ENCODE results near the gene NEK11. TPM values are rescaled to one million over a fixed set of nuclear protein-coding genes. Genes with fewer than 3 reads are reported as not detected.

NEK11 gene
- total RNA-seq, 4 donors from 2014 or later: 2.3 to 25.2 (median 8.4) TPM

DNA sequence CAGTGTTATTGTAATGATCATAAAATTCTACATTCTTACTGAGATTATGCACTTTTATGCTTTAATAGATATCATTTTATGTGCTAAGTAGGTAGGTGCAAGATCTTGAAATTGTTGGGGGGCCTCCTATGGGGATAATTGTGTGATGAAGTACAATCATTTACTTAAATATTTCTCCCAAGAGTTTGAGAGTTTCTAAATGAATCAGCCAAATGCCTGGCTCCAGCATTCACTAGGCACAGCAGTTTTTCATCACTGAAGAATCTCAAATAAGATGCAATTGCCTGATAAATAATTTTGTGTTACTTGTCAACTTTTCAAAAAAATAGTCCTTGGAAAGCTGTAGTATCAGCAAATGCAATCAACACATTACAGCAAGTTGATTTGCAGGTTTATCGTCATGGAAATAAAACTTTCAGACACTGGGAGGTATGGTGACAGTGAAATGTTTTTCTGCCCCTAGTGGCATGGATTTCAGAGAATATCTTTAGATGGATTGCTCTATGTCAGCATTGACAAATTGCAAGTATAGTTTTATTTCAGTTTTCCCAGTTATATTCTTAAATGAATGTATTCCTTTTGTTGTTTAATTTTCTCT is 167.1 kb downstream of the NEK11 start:
- DNase-seq: no peak
- TF ChIP-seq, protein P1, sequence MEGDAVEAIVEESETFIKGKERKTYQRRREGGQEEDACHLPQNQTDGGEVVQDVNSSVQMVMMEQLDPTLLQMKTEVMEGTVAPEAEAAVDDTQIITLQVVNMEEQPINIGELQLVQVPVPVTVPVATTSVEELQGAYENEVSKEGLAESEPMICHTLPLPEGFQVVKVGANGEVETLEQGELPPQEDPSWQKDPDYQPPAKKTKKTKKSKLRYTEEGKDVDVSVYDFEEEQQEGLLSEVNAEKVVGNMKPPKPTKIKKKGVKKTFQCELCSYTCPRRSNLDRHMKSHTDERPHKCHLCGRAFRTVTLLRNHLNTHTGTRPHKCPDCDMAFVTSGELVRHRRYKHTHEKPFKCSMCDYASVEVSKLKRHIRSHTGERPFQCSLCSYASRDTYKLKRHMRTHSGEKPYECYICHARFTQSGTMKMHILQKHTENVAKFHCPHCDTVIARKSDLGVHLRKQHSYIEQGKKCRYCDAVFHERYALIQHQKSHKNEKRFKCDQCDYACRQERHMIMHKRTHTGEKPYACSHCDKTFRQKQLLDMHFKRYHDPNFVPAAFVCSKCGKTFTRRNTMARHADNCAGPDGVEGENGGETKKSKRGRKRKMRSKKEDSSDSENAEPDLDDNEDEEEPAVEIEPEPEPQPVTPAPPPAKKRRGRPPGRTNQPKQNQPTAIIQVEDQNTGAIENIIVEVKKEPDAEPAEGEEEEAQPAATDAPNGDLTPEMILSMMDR (IDR thresholded peaks at IDR 0.05): no peak
- no peak for TF ChIP-seq POLR2A (IDR thresholded peaks at IDR 0.05)
- intact Hi-C loops (cut with DNase I; ENCODE audit: low total_unique reads): no loop called here

DNA sequence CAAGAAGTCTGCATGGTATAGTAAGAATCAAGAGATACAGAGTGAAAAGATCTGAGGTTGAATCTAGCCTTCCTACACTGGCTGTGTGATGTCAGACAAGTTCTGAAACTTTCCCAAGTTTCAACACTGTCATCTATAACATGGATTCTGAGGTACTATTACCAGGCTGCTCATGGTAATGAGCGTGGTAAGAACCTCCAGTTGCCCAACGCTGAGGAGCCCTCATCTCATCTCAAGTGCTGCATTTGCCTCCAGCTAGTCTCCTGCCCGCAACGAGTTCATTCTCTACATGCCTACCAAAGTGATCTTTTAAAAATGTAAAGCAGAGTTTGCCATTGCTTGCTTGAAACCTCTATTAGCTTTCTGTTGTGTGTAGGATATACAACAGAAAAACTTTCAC is 168.1 kb downstream of the NEK11 start:
- H3K27ac ChIP-seq: no peak overlapping the region
- no peaks in the 10 kb centered on the region for H3K4me1 ChIP-seq
- intact Hi-C loops (cut with DNase I; ENCODE audit: low total_unique reads): no loop called here
- no peaks in the 10 kb centered on the region for H3K36me3 ChIP-seq
- H3K4me3 ChIP-seq: no peak overlapping the region
- no peak for DNase-seq
- no peaks in the 10 kb centered on the region for H3K9me3 ChIP-seq
- TF ChIP-seq, protein P1 (IDR thresholded peaks at IDR 0.05): no peak
- TF ChIP-seq POLR2A (IDR thresholded peaks at IDR 0.05): no peak
- H3K27me3 ChIP-seq: no peaks in the 10 kb centered on the region

More for the DNA sequence above, 167.1 kb downstream of the NEK11 start:
- Histone ChIP-seq H3K4me3 (no peak overlapping the region), H3K36me3 (no peaks in the 10 kb centered on the region), H3K4me1 (no peaks in the 10 kb centered on the region), H3K9me3 (no peaks in the 10 kb centered on the region), H3K27ac (no peak overlapping the region), H3K27me3 (no peaks in the 10 kb centered on the region)

DNA sequence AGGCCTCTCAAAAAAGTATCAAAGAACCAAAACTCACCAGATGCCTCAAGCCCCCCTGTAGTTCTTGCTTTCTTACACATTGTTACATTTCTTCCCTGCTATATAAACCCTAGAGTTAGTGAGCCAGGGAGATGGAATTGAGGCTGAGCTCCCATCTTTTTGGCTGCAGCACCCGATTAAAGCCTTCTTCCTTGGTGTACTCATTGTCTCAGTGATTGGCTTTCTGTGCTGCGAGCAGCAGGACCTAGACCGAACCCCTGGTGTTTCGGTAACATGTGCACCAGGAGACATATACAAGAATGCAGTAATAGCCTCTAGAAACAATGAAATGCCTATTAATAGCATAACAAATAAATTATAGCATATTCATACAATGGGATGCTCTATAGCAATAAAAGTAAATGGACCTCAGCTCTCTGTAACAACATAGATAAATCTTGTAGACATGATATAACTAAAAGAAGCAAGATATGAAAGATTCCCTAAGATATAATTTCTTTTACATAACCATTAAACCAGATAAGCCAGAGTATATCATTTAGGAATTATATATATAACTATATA is 174.0 kb downstream of the NEK11 start:
- H3K9me3 ChIP-seq: no peaks in the 10 kb centered on the region
- H3K36me3 ChIP-seq: no peaks in the 10 kb centered on the region
- TF ChIP-seq POLR2A (IDR thresholded peaks at IDR 0.05): no peak
- TF ChIP-seq, protein P1 (IDR thresholded peaks at IDR 0.05): no peak
- no peaks in the 10 kb centered on the region for H3K4me1 ChIP-seq
- no peak overlapping the region for H3K27ac ChIP-seq
- H3K4me3 ChIP-seq: no peak overlapping the region
- H3K27me3 ChIP-seq: no peaks in the 10 kb centered on the region
- intact Hi-C loops (cut with DNase I; ENCODE audit: low total_unique reads): no loop called here
- no peak for DNase-seq

DNA sequence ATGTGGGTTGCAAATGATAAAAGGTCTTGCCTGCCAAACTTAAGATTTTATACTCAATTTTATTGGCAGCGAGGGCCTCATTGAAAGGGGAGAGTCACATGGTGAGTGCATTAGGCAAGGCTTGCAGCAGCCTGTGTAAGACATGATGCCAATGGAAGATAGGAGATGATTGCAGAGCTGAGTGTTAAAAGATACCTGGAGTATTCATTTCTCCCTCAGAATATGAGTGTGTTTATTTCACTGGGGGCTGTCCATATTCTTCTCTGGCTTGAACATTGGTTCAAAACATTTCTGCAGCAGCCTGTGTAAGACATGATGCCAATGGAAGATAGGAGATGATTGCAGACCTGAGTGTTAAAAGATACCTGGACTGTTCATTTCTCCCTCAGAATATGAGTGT is 189.7 kb downstream of the NEK11 start:
- Histone ChIP-seq H3K27me3 (no peaks in the 10 kb centered on the region), H3K36me3 (no peaks in the 10 kb centered on the region), H3K4me3 (no peak overlapping the region), H3K27ac (no peak overlapping the region), H3K4me1 (no peaks in the 10 kb centered on the region), H3K9me3 (no peaks in the 10 kb centered on the region)
- intact Hi-C loops (cut with DNase I; ENCODE audit: low total_unique reads): no loop called here
- TF ChIP-seq POLR2A (IDR thresholded peaks at IDR 0.05): no peak
- TF ChIP-seq, protein P1 (IDR thresholded peaks at IDR 0.05): no peak
- no peak for DNase-seq

DNA sequence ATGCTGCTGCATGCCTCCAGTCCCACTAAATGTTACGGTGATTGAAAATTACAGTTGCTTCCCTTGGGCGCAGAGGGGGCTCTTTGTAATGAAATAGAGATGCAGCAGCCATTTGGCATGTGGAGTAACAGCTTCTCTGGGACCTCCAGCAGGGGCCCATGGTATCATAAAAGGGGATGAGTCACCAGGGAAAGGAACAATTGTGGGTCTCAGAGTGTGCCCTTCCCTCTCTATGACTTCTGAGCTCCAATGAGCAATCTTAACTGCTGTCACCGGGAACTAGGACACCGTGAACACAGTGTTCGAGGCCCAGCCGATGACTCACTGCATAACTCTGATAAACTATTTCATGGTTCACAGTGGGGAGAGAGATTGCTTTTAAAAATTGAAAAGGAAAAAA is 190.1 kb downstream of the NEK11 start:
- TF ChIP-seq POLR2A (IDR thresholded peaks at IDR 0.05): no peak
- TF ChIP-seq, protein P1 (IDR thresholded peaks at IDR 0.05): no peak
- Histone ChIP-seq H3K4me1 (no peaks in the 10 kb centered on the region), H3K27ac (no peak overlapping the region), H3K9me3 (no peaks in the 10 kb centered on the region), H3K4me3 (no peak overlapping the region), H3K36me3 (no peaks in the 10 kb centered on the region), H3K27me3 (no peaks in the 10 kb centered on the region)
- no peak for DNase-seq
- intact Hi-C loops (cut with DNase I; ENCODE audit: low total_unique reads): no loop called here

All from uterus (tissue), 4 donors.